ENCODE results near the gene MED12L.

The MED12L gene

DNA sequence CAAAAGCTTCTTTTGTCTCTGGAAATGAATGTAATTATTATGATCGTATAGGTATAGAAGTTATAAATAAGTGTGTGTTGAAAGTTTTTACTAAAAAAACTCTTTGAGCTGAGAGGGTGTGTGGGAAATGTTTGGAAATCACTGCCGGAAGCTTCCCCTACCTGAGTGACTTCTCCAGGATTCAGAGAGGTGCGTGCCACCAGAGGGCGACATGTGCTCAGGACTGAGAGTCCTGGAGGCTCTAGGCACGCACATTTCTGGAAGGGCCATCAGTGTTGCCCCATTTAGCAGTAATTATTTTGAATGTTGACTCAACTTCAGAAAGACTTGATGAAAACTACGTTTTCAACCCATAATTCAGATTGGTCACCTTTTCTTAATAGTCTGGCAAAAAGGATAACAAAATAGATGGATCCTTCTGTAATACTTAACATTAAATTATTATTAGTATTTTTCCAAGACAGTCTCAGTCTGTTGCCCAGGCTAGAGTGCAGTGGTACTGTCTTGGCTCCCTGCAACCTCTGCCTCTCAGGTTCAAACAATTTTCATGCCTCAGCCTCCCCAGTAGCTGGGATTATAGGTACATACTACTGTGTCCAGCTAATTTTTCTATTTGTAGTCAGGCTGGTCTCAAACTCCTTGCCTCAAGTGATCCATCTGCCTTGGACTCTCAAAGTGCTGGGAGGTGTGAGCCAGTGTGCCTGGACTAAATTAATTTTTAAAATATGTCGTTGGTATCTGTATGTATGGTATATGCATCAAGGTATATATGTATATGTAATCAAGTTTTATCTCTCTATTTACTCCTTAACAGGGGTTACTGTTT, 83.0 kb downstream of the MED12L start:
- no peak for TF ChIP-seq GATA3 (IDR thresholded peaks at IDR 0.05; ENCODE audit: low read depth, low read length)
- no peak for TF ChIP-seq GATA2 (IDR thresholded peaks at IDR 0.05; ENCODE audit: low read depth, low read length)

DNA sequence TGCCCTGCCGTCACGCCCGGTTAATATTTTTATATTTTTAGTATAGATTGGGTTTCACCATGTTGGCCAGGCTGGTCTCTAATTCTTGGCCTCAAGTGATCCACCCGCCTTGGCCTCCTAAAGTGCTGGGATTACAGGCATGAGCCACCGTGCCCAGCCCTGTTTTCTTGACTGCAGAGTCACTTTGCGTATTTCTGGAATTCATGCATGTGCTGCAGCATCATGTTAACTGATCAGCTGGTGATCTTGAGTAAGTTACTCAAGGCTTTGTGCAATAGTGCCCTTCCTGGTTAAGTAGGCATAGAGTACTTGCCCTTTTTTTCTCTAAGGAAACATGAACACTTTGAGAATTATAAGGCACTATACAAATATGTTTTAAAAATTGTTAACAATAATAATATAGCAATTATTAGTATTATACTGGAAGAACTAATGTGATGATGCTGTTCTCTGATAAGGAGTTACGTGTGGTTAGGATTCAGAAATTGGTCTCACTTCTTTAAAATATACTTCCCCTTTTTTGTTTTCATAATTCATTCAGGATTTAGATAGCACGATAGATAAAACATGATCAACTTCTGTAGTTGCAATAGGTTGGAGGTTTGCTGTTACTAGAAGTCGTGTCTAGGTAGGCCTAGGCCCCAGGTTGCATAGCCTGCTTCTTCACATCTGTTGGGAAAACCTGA, 83.9 kb downstream of the MED12L start:
- TF ChIP-seq GATA3 (IDR thresholded peaks at IDR 0.05; ENCODE audit: low read depth, low read length) = no peak
- TF ChIP-seq GATA2 (IDR thresholded peaks at IDR 0.05; ENCODE audit: low read depth, low read length) = no peak

DNA sequence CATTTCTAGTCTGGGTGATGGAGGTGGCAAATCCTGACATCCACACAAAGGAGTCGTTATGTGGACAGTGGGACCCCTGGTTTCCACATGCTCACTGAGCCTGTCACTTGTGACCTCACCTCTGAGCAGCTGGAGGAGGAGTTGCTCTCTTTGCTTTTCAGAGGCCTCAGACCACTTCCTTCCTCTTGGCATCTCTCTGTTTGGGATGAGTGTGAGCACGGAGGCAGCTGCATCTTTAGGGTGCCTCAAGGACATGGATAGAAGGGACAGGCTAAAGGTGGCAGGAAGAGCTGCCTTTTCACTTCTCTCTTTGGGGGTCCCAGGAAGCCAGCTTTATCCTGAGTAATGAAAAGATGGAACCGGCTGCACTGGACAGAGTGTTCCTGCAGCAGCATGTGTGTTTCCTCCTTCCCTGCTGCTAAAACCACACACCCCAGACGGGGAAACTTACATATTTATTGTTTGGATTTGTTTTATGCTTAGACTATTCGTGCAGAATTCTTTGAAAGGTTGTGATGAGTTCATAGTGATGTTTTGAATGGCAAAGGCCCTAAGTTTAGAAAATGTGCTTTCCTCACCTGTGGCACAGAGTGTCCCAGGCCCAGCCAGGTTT, 85.8 kb downstream of the MED12L start:
- no peak for TF ChIP-seq GATA2 (IDR thresholded peaks at IDR 0.05; ENCODE audit: low read depth, low read length)
- no peak for TF ChIP-seq GATA3 (IDR thresholded peaks at IDR 0.05; ENCODE audit: low read depth, low read length)

DNA sequence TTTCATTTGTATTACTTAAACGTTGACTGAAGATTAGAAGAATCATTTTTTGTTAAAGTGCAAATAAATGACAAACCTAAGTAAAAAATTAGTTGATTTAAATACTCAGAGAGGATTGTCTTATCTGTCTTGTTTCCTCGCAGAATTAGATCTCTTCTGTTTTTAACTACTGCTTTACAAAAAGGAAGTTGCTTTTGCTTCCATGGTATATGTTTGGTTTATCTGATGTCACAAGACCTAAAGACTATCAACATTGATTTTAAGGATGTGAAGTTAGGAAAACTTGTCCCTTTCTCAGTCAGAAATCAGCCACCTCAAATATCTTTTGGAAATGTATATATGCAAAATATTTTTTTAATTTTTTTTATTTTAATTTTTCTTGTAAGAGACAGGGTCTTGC, 88.9 kb downstream of the MED12L start:
- TF ChIP-seq GATA3 (IDR thresholded peaks at IDR 0.05; ENCODE audit: low read depth, low read length) (no peak), GATA2 (IDR thresholded peaks at IDR 0.05; ENCODE audit: low read depth, low read length) (no peak)

DNA sequence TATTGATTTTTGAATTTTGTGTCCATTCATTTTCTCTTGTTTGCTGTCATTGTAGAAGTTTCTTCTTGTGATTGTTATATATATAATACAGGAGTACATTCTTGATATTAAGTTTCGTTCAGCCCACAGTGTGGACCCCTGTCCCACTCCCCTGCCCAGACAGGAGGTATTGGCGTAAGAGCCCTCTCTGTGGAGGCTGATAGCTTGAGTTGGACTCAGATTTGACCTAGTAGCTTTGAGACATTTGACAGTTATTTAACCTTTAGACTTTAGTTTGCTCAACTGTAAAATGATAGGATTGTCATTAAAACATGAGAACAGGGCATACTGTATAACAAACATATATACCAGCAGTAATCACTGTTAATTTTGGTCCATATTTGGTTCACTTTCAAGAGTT, 90.5 kb downstream of the MED12L start:
- TF ChIP-seq GATA3 (IDR thresholded peaks at IDR 0.05; ENCODE audit: low read depth, low read length) (no peak), GATA2 (IDR thresholded peaks at IDR 0.05; ENCODE audit: low read depth, low read length) (no peak)

DNA sequence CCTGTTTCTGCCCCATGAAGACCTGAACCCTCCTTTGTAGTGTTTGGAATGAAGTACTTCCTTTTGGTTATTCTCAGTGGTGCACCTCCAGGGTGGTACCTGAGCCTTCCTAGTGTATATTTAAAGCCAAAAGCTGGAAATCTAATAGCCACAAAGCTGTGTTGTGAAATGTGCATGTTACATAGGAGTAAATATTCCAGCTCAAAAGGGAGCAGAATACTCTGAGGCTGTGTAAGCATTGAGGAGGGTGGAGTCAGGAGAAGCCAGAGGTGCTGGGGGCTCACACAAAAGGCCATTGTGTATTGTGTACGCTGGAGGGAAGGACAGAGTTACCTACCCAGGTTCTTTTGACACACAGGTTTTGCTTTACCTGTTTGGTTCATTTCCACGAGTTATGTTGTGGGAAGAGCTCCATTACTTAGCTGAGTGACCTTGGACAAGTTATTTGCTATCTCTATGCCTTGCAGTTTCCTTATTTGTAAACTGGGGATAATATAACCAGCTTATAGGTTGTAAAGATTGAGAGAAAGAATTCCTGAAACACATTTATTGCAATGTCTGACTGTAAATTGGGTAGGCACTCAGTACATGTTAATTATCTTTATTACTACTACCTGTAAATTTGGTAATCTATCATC, 92.9 kb downstream of the MED12L start:
- TF ChIP-seq GATA2 (IDR thresholded peaks at IDR 0.05; ENCODE audit: low read depth, low read length) = no peak
- no peak for TF ChIP-seq GATA3 (IDR thresholded peaks at IDR 0.05; ENCODE audit: low read depth, low read length)

DNA sequence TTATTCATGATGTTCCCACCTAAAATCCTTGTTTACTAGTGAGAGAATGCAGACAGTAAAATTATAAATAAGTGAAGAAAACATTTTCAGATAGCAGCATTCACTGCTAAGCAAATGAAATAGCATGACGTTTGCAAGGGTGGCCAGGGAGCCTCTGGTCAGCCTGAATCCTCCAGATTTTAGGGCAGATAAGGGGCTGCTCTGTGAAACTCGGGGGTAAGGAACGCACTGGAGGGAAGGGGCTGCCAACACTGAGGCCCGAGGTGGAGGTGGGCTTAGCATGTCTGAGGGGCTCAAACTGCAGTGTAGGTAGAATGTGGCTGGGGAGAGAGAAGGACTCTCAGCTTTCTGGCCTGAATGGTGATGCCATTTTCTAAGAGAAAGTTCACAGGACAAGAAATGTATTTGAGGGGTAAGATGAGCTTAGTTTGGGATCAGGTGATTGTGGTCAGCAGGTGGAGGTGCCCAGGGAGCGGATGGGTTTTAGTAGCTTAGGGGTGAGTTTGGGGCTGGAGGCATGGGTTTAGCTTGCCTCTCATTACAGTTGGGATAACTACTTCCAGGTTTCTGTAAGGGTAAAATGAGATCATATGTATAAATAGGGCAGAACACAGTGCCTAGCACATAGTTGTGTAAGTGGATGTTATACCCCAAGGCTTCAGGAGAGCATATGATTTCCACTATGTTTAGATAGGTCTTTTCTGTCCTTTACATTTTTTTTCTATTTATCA, 97.0 kb downstream of the MED12L start:
- TF ChIP-seq GATA3 (IDR thresholded peaks at IDR 0.05; ENCODE audit: low read depth, low read length) (peak; percentile 41; the same call in 1 of the 2 replicates), GATA2 (IDR thresholded peaks at IDR 0.05; ENCODE audit: low read depth, low read length) (peak; percentile 81)

DNA sequence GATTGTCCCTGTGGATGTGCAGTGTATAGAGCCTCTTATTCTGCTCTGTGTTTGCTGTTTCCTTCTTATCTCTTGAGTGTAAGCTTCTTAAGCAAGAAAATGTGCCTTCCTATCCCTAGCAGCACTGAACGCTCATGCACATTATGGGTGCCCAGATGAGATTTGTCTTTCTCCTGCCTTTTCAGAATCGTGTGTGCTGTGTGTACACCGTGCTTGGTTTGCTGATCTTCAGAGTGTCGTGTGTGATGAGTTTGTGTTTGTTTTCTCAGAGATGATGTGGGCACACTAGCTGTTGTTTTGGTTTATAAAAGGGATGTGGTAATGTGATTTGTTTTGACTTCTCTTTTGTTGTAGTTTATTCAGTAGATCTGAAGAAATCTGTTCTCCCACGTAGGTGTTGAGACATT, 97.8 kb downstream of the MED12L start:
- no peak for TF ChIP-seq GATA2 (IDR thresholded peaks at IDR 0.05; ENCODE audit: low read depth, low read length)
- TF ChIP-seq GATA3 (IDR thresholded peaks at IDR 0.05; ENCODE audit: low read depth, low read length) = no peak

DNA sequence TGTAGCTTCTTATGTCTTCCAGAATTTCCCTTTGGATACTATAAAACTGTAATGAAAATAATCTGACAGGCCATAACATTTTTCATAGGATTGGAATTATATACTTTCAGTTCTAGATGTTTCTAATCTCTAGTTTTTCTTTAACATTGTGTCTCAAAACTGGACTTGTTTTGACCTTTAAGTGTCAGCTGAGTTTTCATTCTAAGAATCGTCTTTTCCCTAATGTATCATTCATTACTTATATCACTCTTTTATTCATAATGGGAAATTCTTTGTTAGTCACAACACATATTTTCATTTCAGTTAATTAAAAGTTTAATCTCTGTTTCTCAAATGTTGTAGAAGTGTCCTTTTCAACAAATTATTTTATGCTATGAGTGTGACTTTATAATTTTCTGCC, 105.6 kb downstream of the MED12L start:
- TF ChIP-seq GATA3 (IDR thresholded peaks at IDR 0.05; ENCODE audit: low read depth, low read length) (no peak), GATA2 (IDR thresholded peaks at IDR 0.05; ENCODE audit: low read depth, low read length) (no peak)

DNA sequence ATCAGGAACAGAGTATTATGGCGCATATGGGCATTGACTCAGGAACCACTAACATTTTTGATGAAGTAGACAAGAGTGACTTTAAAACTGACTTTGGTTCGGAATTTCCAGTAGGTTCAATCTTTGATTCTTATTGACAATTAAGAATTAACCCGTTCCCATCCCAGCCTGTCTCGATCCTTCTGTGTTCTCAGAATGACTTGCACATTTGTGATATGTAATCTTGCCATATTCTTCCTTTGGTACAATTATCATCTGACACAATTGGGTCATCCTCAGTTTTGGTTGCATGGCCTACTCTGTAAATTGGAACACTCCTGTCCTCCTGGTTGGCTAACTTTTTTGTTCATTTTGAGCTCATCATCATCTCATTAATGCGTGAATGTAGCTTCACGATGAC, 107.1 kb downstream of the MED12L start:
- no peak for TF ChIP-seq GATA3 (IDR thresholded peaks at IDR 0.05; ENCODE audit: low read depth, low read length)
- no peak for TF ChIP-seq GATA2 (IDR thresholded peaks at IDR 0.05; ENCODE audit: low read depth, low read length)

DNA sequence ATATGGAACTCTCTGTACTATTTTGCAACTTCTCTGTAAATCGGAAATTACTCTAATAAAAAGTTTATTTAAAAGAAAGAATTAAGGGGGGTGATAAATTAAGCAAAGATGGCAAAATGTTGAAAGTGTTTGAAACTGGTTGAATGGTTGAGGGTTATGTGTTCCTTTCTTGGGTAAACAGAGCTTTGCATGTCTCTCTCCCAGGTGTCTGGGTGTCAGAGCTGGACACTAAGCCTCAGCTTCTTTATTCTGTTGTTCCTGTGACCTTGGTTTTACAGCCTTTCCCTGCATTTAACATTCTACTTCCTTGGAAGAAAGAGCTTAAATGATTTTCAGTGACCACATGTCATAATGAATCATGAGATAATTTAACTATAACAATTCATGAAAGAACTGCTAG, 110.4 kb downstream of the MED12L start:
- TF ChIP-seq GATA2 (IDR thresholded peaks at IDR 0.05; ENCODE audit: low read depth, low read length) (no peak), GATA3 (IDR thresholded peaks at IDR 0.05; ENCODE audit: low read depth, low read length) (no peak)

DNA sequence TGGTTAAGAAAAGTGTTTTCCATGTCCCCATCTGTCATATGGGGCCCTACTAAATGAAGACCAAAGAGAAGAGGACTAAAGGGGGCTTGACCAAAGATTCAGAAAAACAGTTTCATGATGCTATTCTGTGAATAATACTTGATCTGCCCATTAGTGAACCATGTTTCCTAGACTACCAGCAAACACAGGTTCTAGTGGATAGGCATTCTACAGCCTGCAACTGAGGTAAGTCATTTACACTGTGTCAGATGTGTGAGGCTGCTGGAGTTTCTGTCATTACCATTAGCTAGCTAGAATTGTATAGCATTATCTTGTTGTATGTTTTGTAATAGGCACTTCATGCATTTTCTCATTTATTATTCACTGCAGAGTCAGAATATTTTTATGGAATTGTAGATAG, 111.0 kb downstream of the MED12L start:
- TF ChIP-seq GATA2 (IDR thresholded peaks at IDR 0.05; ENCODE audit: low read depth, low read length) (no peak), GATA3 (IDR thresholded peaks at IDR 0.05; ENCODE audit: low read depth, low read length) (no peak)

DNA sequence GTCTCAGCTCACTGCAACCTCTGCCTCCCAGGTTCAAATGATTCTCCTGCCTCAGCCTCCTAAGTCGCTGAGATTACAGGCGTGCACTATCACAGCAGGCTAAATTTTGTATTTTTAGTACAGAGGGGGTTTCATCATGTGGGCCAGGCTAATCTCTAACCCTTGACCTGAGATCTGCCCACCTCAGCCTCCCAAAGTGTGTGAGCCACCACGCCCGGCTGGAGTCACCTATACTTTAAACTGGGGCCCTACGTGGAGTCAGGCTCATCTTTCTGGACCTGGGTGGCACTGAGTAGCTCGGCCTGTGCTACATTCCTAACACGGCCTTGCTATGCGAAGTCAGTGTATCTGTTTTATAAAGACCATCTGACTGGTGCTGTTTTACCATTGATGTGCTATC, 111.8 kb downstream of the MED12L start:
- TF ChIP-seq GATA2 (IDR thresholded peaks at IDR 0.05; ENCODE audit: low read depth, low read length) = no peak
- no peak for TF ChIP-seq GATA3 (IDR thresholded peaks at IDR 0.05; ENCODE audit: low read depth, low read length)
